Peyer's patch (tissue), 4 donors: ENCODE measurements around the gene ZNF808. TPM values are rescaled to one million over a fixed set of nuclear protein-coding genes. Genes with fewer than 3 reads are reported as not detected.
A peak's percentile ranks its signal among the peaks of the same experiment; 100 is the strongest.
"Not testable (repeated sequence)": the region's sequence is repeated elsewhere in the genome, so short reads cannot be mapped to it uniquely, and the experiment has no call there.

Source experiments
- DNase-seq, 3 donors: peaks; one replicate each; pipeline ENCODE4 v3.0.0-alpha.2; 2017 to 2019
- H3K27ac ChIP-seq, 4 donors: fragments of 200-600 bp; sonication (generic); one replicate each; pipeline ENCODE4 v1.5.1; 2016 to 2019
- H3K27me3 ChIP-seq, 2 donors: fragments of 200-600 bp; sonication (generic); one replicate each; pipeline ENCODE4 v1.5.1; 2019
- H3K36me3 ChIP-seq, 3 donors: fragments of 200-600 bp; sonication (generic); one replicate each; pipeline ENCODE4 v1.5.1; 2016 to 2019
- H3K4me1 ChIP-seq, 4 donors: fragments of 200-600 bp; sonication (generic); one replicate each; pipeline ENCODE4 v1.5.1; 2016 to 2019
- H3K4me3 ChIP-seq, 4 donors: fragments of 200-600 bp; sonication (generic); 1 replicate in 3 of 4; 2 replicates in 1 of 4; pipeline ENCODE4 v1.5.1; 2016 to 2019; ENCODE audit warnings: mild to moderate bottlenecking in 1 of 4
- H3K9me3 ChIP-seq, 4 donors: fragments of 200-600 bp; sonication (generic); one replicate each; pipeline ENCODE4 v1.5.1; 2016 to 2019; ENCODE audit warnings: mild to moderate bottlenecking in 1 of 4
- CTCF ChIP-seq, 6 experiments: fragments of 450-650 bp in 4 of 6; fragments of 200-600 bp in 2 of 6; sonication (generic) in 1 of 6; IDR thresholded peaks; one replicate each; pipeline ENCODE4 v1.5.1; 2017 to 2019; ENCODE audit warnings: antibody characterized with exemption in 6 of 6, mild to moderate bottlenecking in 3 of 6, moderate library complexity in 1 of 6
- POLR2A ChIP-seq, 2 donors: fragments of 450-650 bp; IDR thresholded peaks; one replicate each; pipeline ENCODE4 v1.5.1; 2017; ENCODE audit warnings: antibody characterized with exemption in 2 of 2, mild to moderate bottlenecking in 2 of 2, moderate library complexity in 2 of 2
- total RNA-seq, 4 donors: library from RNA; depleted of rRNA; stranded (reverse); fragments of >200 nt; gene quantifications; one replicate each; pipeline ENCODE4 v1.1.0, GENCODE V29; 2016

Gene ZNF808
- total RNA-seq, 4 donors from 2014 or later = 30.5 to 56.9 (median 42.0) TPM

- TF ChIP-seq CTCF (IDR thresholded peaks at IDR 0.05) = peak in 1 of 6 experiments; percentile 38
- TF ChIP-seq POLR2A (IDR thresholded peaks at IDR 0.05) = no peak
- Histone ChIP-seq H3K27me3 (no peaks in the 10 kb centered on the region), H3K9me3 (peaks cover 0 to 26% (median 0%) of the 10 kb centered on the region in 4 donors), H3K36me3 (peaks cover 0 to 38% (median 0%) of the 10 kb centered on the region in 3 donors), H3K27ac (peak overlapping the region; percentile 65 to 82 (median 74)), H3K4me1 (no peaks in the 10 kb centered on the region), H3K4me3 (peak overlapping the region; percentile 51 to 61 (median 56))
- DNase-seq = peak; percentile 76 to 95 (median 94)
Observed at GRCh38 chr19:52535771-52536447, 8.4 kb downstream of the ZNF808 start.

- H3K27me3 ChIP-seq = no peaks in the 10 kb centered on the region
- peak overlapping the region; percentile 51 to 61 (median 56) for H3K4me3 ChIP-seq
- peak in 2 of 3 donors; percentile 38 to 52 for DNase-seq
- no peak for TF ChIP-seq POLR2A (IDR thresholded peaks at IDR 0.05)
- no peak for TF ChIP-seq CTCF (IDR thresholded peaks at IDR 0.05)
- H3K36me3 ChIP-seq = peaks cover 0 to 39% (median 0%) of the 10 kb centered on the region in 3 donors
- no peaks in the 10 kb centered on the region for H3K4me1 ChIP-seq
- peaks cover 0 to 26% (median 0%) of the 10 kb centered on the region in 4 donors for H3K9me3 ChIP-seq
- H3K27ac ChIP-seq = peak overlapping the region; percentile 65 to 82 (median 74)
Observed at GRCh38 chr19:52536448-52536800, 9.0 kb downstream of the ZNF808 start.

GRCh38 chr19:52538815-52539214, 11.3 kb downstream of the ZNF808 start:
- not testable (repeated sequence) for H3K27ac ChIP-seq, DNase-seq, H3K4me3 ChIP-seq, H3K27me3 ChIP-seq, H3K4me1 ChIP-seq
- Histone ChIP-seq H3K36me3 (peaks cover 0 to 49% (median 0%) of the 10 kb centered on the region in 3 donors), H3K9me3 (peaks cover 0 to 18% (median 0%) of the 10 kb centered on the region in 4 donors)

- DNase-seq, H3K9me3 ChIP-seq, H3K27me3 ChIP-seq, H3K4me1 ChIP-seq, H3K4me3 ChIP-seq, H3K27ac ChIP-seq: not testable (repeated sequence)
- peaks cover 0 to 62% (median 0%) of the 10 kb centered on the region in 3 donors for H3K36me3 ChIP-seq
Observed at GRCh38 chr19:52541176-52541575, 13.7 kb downstream of the ZNF808 start.

GRCh38 chr19:52541608-52542007, 14.1 kb downstream of the ZNF808 start:
- DNase-seq = no peak
- no peaks in the 10 kb centered on the region for H3K27me3 ChIP-seq
- peaks cover 0 to 7% (median 0%) of the 10 kb centered on the region in 4 donors for H3K9me3 ChIP-seq
- no peaks in the 10 kb centered on the region for H3K4me1 ChIP-seq
- no peak overlapping the region for H3K4me3 ChIP-seq
- no peak overlapping the region for H3K27ac ChIP-seq
- H3K36me3 ChIP-seq = peaks cover 0 to 66% (median 0%) of the 10 kb centered on the region in 3 donors
- no peak for TF ChIP-seq CTCF (IDR thresholded peaks at IDR 0.05)
- no peak for TF ChIP-seq POLR2A (IDR thresholded peaks at IDR 0.05)

- Histone ChIP-seq H3K9me3 (peaks cover 0 to 12% (median 0%) of the 10 kb centered on the region in 4 donors), H3K36me3 (peaks cover 0 to 76% (median 0%) of the 10 kb centered on the region in 3 donors)
- H3K4me1 ChIP-seq, DNase-seq, H3K4me3 ChIP-seq, H3K27me3 ChIP-seq, H3K27ac ChIP-seq: not testable (repeated sequence)
Observed at GRCh38 chr19:52542541-52542940, 15.1 kb downstream of the ZNF808 start.

GRCh38 chr19:52542984-52543664, 15.7 kb downstream of the ZNF808 start:
- TF ChIP-seq CTCF (IDR thresholded peaks at IDR 0.05) (no peak), POLR2A (IDR thresholded peaks at IDR 0.05) (no peak)
- DNase-seq = peak in 1 of 3 donors; percentile 48
- Histone ChIP-seq H3K9me3 (peaks cover 0 to 16% (median 0%) of the 10 kb centered on the region in 4 donors), H3K27me3 (no peaks in the 10 kb centered on the region), H3K4me3 (no peak overlapping the region), H3K27ac (no peak overlapping the region), H3K36me3 (peaks cover 0 to 82% (median 0%) of the 10 kb centered on the region in 3 donors), H3K4me1 (no peaks in the 10 kb centered on the region)
